ENCODE results near the gene SRPRA.

GRCh38 chr11:126313826-126314225 lies 45.1 kb upstream of the SRPRA start:
- TF ChIP-seq POLR2A (IDR thresholded peaks at IDR 0.05) (no peak), CTCF (IDR thresholded peaks at IDR 0.05) (no peak), POLR2AphosphoS5 (IDR thresholded peaks at IDR 0.05) (no peak)

All from breast epithelium (tissue), 3 donors.